GM18511 (cell line): ENCODE measurements around the gene ADAMTS16.

ENCODE experiments used
- ATAC-seq: cut with Tn5 transposase; IDR thresholded peaks from one replicate; pipeline ENCODE4 v1.9.1; 2021; ENCODE audit warnings: mild to moderate bottlenecking, moderate library complexity; ENCODE audit not compliant: unreplicated experiment

Gene ADAMTS16

GRCh38 chr5:5141339-5141599, 1.1 kb downstream of the ADAMTS16 start:
- no peak for ATAC-seq

GRCh38 chr5:5141625-5142525, 1.7 kb downstream of the ADAMTS16 start:
- peak; percentile 69 for ATAC-seq

- no peak for ATAC-seq
These were observed 4.3 kb downstream of the ADAMTS16 start for GRCh38 chr5:5144441-5144840.

GRCh38 chr5:5145651-5146529, 5.8 kb downstream of the ADAMTS16 start:
- no peak for ATAC-seq

GRCh38 chr5:5146530-5147160, 6.5 kb downstream of the ADAMTS16 start:
- ATAC-seq, result no peak

- no peak for ATAC-seq
These were observed 9.0 kb downstream of the ADAMTS16 start for GRCh38 chr5:5149154-5149553.

GRCh38 chr5:5150667-5151066, 10.5 kb downstream of the ADAMTS16 start:
- ATAC-seq, result no peak

- no peak for ATAC-seq
These were observed 14.6 kb downstream of the ADAMTS16 start for GRCh38 chr5:5154733-5155132.

GRCh38 chr5:5155617-5156016, 15.5 kb downstream of the ADAMTS16 start:
- ATAC-seq, result no peak

- no peak for ATAC-seq
These were observed 16.4 kb downstream of the ADAMTS16 start for GRCh38 chr5:5156471-5157082.

GRCh38 chr5:5158472-5158895, 18.4 kb downstream of the ADAMTS16 start:
- ATAC-seq, result no peak

GRCh38 chr5:5159282-5160103, 19.4 kb downstream of the ADAMTS16 start:
- no peak for ATAC-seq

GRCh38 chr5:5164163-5164562, 24.0 kb downstream of the ADAMTS16 start:
- ATAC-seq, result no peak

- no peak for ATAC-seq
These were observed 25.4 kb downstream of the ADAMTS16 start for GRCh38 chr5:5165541-5166002.

GRCh38 chr5:5169466-5169865, 29.3 kb downstream of the ADAMTS16 start:
- ATAC-seq, result no peak

GRCh38 chr5:5178136-5178535, 38.0 kb downstream of the ADAMTS16 start:
- ATAC-seq, result no peak

GRCh38 chr5:5178580-5178979, 38.5 kb downstream of the ADAMTS16 start:
- ATAC-seq, result no peak

- ATAC-seq, result no peak
These were observed 38.9 kb downstream of the ADAMTS16 start for GRCh38 chr5:5179079-5179478.

GRCh38 chr5:5179597-5179996, 39.5 kb downstream of the ADAMTS16 start:
- no peak for ATAC-seq

- ATAC-seq, result no peak
These were observed 41.7 kb downstream of the ADAMTS16 start for GRCh38 chr5:5181650-5182324.
